WTC11 (cell line): ENCODE results near the gene FAM177B.

Experiments used
- CTCF ChIP-seq: fragments of 200-600 bp; IDR thresholded peaks from 2 replicates; pipeline ENCODE4 v1.8.0; 2022; ENCODE audit warnings: antibody characterized with exemption
- ESRRA ChIP-seq: sonication (generic); formaldehyde crosslinking; IDR thresholded peaks from 2 replicates; pipeline ENCODE4 v1.8.1; 2022; ENCODE audit warnings: mild to moderate bottlenecking, missing genetic modification reagents, borderline replicate concordance
- MAX ChIP-seq: sonication (generic); formaldehyde crosslinking; IDR thresholded peaks from 2 replicates; pipeline ENCODE4 v1.8.0; 2022; ENCODE audit warnings: mild to moderate bottlenecking, missing genetic modification reagents
- NFE2L1 ChIP-seq: sonication (generic); formaldehyde crosslinking; IDR thresholded peaks from 2 replicates; pipeline ENCODE4 v1.8.1; 2023; ENCODE audit warnings: missing genetic modification reagents
- SOX15 ChIP-seq: fragments of 250-450 bp; sonication (Bioruptor Pico); IDR thresholded peaks from 2 replicates; pipeline ENCODE4 v1.9.0; 2021; ENCODE audit warnings: mild to moderate bottlenecking
- ZBTB43 ChIP-seq: sonication (generic); formaldehyde crosslinking; IDR thresholded peaks from 2 replicates; pipeline ENCODE4 v1.8.1; 2023; ENCODE audit warnings: mild to moderate bottlenecking, missing genetic modification reagents
- ZNF512 ChIP-seq: sonication (generic); formaldehyde crosslinking; IDR thresholded peaks from 2 replicates; pipeline ENCODE4 v1.8.1; 2022; ENCODE audit warnings: missing genetic modification reagents, borderline replicate concordance
- ZSCAN18 ChIP-seq: fragments of 250-450 bp; sonication (Bioruptor Pico); IDR thresholded peaks from 2 replicates; pipeline ENCODE4 v2.1.2; 2022; ENCODE audit warnings: mild to moderate bottlenecking, moderate library complexity

GRCh38 chr1:222794656-222795474, 57.9 kb downstream of the FAM177B start:
- TF ChIP-seq CTCF = no peak
- no peak for TF ChIP-seq ESRRA (CRISPR knock-in tag)
- TF ChIP-seq ZBTB43 (CRISPR knock-in tag) = no peak
- TF ChIP-seq SOX15 (CRISPR knock-in tag) = no peak
- no peak for TF ChIP-seq NFE2L1 (CRISPR knock-in tag)
- TF ChIP-seq ZNF512 (CRISPR knock-in tag) = no peak
- TF ChIP-seq MAX = no peak
- TF ChIP-seq ZSCAN18 (CRISPR knock-in tag) = no peak
